Mesothelial cell of epicardium (in vitro differentiated cells): Measurements from ENCODE around the gene CALML4. TPM values are rescaled to one million over a fixed set of nuclear protein-coding genes. Genes with fewer than 3 reads are reported as not detected.

Source experiments
- DNase-seq, 2 experiments: peaks; one replicate each; pipeline ENCODE4 v3.0.0; 2021; ENCODE audit warnings: low spot score in 2 of 2; ENCODE audit not compliant: unreplicated experiment in 2 of 2
- H3K27ac Mint-ChIP-seq: 2 replicates; pipeline ENCODE4 v1.8.0; 2021; ENCODE audit warnings: mixed read lengths
- H3K27me3 Mint-ChIP-seq: 2 replicates; pipeline ENCODE4 v1.8.0; 2021; ENCODE audit warnings: low read depth, mixed read lengths
- H3K36me3 Mint-ChIP-seq: 2 replicates; pipeline ENCODE4 v1.8.0; 2021; ENCODE audit warnings: mixed read lengths
- H3K4me1 Mint-ChIP-seq: 2 replicates; pipeline ENCODE4 v1.8.0; 2021; ENCODE audit warnings: mixed read lengths
- H3K4me3 Mint-ChIP-seq: 2 replicates; pipeline ENCODE4 v1.8.0; 2021; ENCODE audit warnings: mild to moderate bottlenecking, moderate library complexity, mixed read lengths
- H3K9me3 Mint-ChIP-seq: 2 replicates; pipeline ENCODE4 v1.8.0; 2021; ENCODE audit warnings: mixed read lengths
- CTCF ChIP-seq: fragments of 200-600 bp; sonication (generic); IDR thresholded peaks from one replicate; pipeline ENCODE4 v1.5.0; 2021; ENCODE audit warnings: antibody characterized with exemption; ENCODE audit not compliant: unreplicated experiment
- total RNA-seq: library from RNA; stranded (reverse); gene quantifications from 3 replicates; pipeline ENCODE4 v1.2.1, GENCODE V29; 2021

The CALML4 gene, protein sequence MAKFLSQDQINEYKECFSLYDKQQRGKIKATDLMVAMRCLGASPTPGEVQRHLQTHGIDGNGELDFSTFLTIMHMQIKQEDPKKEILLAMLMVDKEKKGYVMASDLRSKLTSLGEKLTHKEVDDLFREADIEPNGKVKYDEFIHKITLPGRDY
- total RNA-seq, result 8.3 to 10.2 TPM (median 8.4 TPM) in 3 replicates

GRCh38 chr15:68204776-68205557 lies at the start of gene CALML4:
TSS of gene CALML4 (minus strand) at chr15:68205332. CDS start at chr15:68205247, 85 bp downstream.
- no peaks in the 10 kb centered on the region for H3K36me3 Mint-ChIP-seq
- peaks cover 27% of the 10 kb centered on the region for H3K4me1 Mint-ChIP-seq
- TF ChIP-seq CTCF, result no peak
- peak within 1 kb of the TSS; percentile 8 for H3K27ac Mint-ChIP-seq
- no peak within 1 kb of the TSS for H3K4me3 Mint-ChIP-seq
- no peak for DNase-seq
- no peaks in the 10 kb centered on the region for H3K27me3 Mint-ChIP-seq
- no peaks in the 10 kb centered on the region for H3K9me3 Mint-ChIP-seq

GRCh38 chr15:68252925-68253534 lies 47.9 kb upstream of the CALML4 start:
- Mint-ChIP-seq H3K4me3 (no peak overlapping the region), H3K4me1 (peaks cover 4% of the 10 kb centered on the region), H3K36me3 (peaks cover 2% of the 10 kb centered on the region), H3K27me3 (no peaks in the 10 kb centered on the region), H3K27ac (no peak overlapping the region), H3K9me3 (peaks cover 10% of the 10 kb centered on the region)
- peak; percentile 76 for TF ChIP-seq CTCF
- no peak for DNase-seq

DNA sequence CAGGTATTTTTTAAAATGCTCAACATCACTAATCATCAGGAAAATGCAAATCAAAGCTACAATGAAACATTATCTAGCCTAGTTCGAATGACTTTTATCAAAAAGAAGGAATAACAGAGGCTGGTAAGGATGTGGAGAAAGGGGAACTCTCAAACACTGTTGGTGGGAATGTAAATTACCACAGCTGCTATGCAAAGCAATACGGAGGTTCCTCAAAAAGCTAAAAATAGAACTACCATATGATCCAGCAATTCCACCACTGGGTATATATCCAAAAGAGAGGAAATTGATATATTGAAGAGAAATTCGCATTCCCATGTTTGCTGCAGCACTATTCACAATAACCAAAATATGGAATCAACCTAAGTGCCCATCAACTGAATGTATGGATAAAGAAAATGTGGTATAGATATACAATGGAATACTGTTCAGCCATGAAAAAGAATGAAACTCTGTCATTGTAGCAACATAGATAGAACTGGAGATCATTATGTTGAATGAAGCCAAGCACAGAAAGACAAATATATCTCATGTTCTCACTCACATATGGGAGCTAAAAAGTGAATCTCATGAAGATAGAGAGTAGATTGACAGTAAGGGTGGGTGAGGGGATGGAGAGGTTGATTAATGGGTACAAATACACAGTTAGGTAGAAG lies 44.1 kb upstream of the CALML4 start:
- H3K27ac Mint-ChIP-seq, result no peak overlapping the region
- H3K36me3 Mint-ChIP-seq, result peaks cover 16% of the 10 kb centered on the region
- H3K4me1 Mint-ChIP-seq, result no peaks in the 10 kb centered on the region
- no peak for DNase-seq
- H3K27me3 Mint-ChIP-seq, result no peaks in the 10 kb centered on the region
- H3K4me3 Mint-ChIP-seq, result no peak overlapping the region
- peaks cover 36% of the 10 kb centered on the region for H3K9me3 Mint-ChIP-seq
- no peak for TF ChIP-seq CTCF

GRCh38 chr15:68244235-68244634 lies 39.1 kb upstream of the CALML4 start:
- no peaks in the 10 kb centered on the region for H3K4me1 Mint-ChIP-seq

More at GRCh38 chr15:68244235-68244634, 39.1 kb upstream of the CALML4 start:
- no peak for DNase-seq
- Mint-ChIP-seq H3K27me3 (no peaks in the 10 kb centered on the region), H3K27ac (no peak overlapping the region), H3K36me3 (peaks cover 22% of the 10 kb centered on the region), H3K9me3 (peaks cover 53% of the 10 kb centered on the region), H3K4me3 (no peak overlapping the region)
- TF ChIP-seq CTCF, result no peak
